ENCODE measurements around the gene PPP1R3D. TPM values are rescaled to one million over a fixed set of nuclear protein-coding genes. Genes with fewer than 3 reads are reported as not detected.

PPP1R3D gene
- total and polyA plus RNA-seq, 2 of the 8 experiments (the other 6 are each of a cell fraction or from before 2014, with no cell fraction given) = 1.4 to 3.9 TPM

- Histone ChIP-seq H2BK12ac (ENCODE audit: low read depth, low read length) (no peak overlapping the region), H2BK5ac (ENCODE audit: low read depth, low read length) (no peak overlapping the region), H3K79me2 (ENCODE audit: control insufficient read depth in 1 of 2, insufficient read depth in 2 of 2, low read length in 2 of 2) (no peaks in the 10 kb centered on the region), H4K91ac (replicated peaks; ENCODE audit: insufficient read length, low read length) (no peak overlapping the region), H3K14ac (ENCODE audit: insufficient read length) (no peak overlapping the region), H3K23me2 (ENCODE audit: low read depth, low read length) (no peaks in the 10 kb centered on the region), H3K4ac (replicated peaks; ENCODE audit: insufficient read length, low read depth, low read length) (no peak overlapping the region), H2BK120ac (replicated peaks; ENCODE audit: low read depth, low read length) (no peak overlapping the region), H3K27ac (ENCODE audit: low read depth, low read length) (no peak overlapping the region), H3K4me1 (replicated peaks in 1 of 4; ENCODE audit: control insufficient read depth in 3 of 4, insufficient read depth in 4 of 4, low read length in 3 of 4) (no peaks in the 10 kb centered on the region), H2BK15ac (ENCODE audit: low read length) (no peak overlapping the region), H4K8ac (ENCODE audit: extremely low read depth, insufficient read depth, low read length) (no peak overlapping the region), H2AK5ac (ENCODE audit: low read depth, low read length) (no peak overlapping the region), H3K36me3 (ENCODE audit: control insufficient read depth in 2 of 4, insufficient read depth in 4 of 4, low read length in 3 of 4) (no peaks in the 10 kb centered on the region), H3K9ac (replicated peaks in 1 of 4; ENCODE audit: extremely low read depth in 1 of 4, low read depth in 3 of 4, low read length in 3 of 4) (no peak overlapping the region), H3K4me2 (ENCODE audit: insufficient read depth in 1 of 2, low read depth in 2 of 2, low read length in 2 of 2) (no peak overlapping the region), H3K9me3 (ENCODE audit: insufficient read depth in 2 of 2, low read depth in 1 of 2, low read length in 1 of 2) (no peaks in the 10 kb centered on the region), H2BK20ac (ENCODE audit: low read length) (no peak overlapping the region), H3K18ac (ENCODE audit: extremely low read depth, low read length) (no peak overlapping the region), H3K79me1 (ENCODE audit: low read depth, low read length) (no peaks in the 10 kb centered on the region), H3K27me3 (replicated peaks in 1 of 4; ENCODE audit: control insufficient read depth in 3 of 4, extremely low read depth in 1 of 4, insufficient read depth in 3 of 4, low read length in 3 of 4) (no peaks in the 10 kb centered on the region), H3K56ac (replicated peaks; ENCODE audit: insufficient read length, low read depth, low read length) (no peak overlapping the region), H4K5ac (ENCODE audit: insufficient read length, low read depth, low read length) (no peak overlapping the region), H4K20me1 (replicated peaks in 1 of 2; ENCODE audit: control insufficient read depth in 1 of 2, insufficient read depth in 2 of 2, low read length in 2 of 2) (no peaks in the 10 kb centered on the region), H3K4me3 (ENCODE audit: extremely low read depth in 1 of 4, insufficient read depth in 2 of 4, low read depth in 3 of 4, low read length in 4 of 4) (no peak overlapping the region), H2AFZ (ENCODE audit: low read length) (no peak overlapping the region), H3K23ac (ENCODE audit: insufficient read length) (no peak overlapping the region)
- WGBS, 2 experiments (ENCODE audit: extremely low coverage in 1 of 2, insufficient coverage in 1 of 2, insufficient read length in 1 of 2, insufficient replicate concordance in 2 of 2, low coverage in 1 of 2, low lambda C conversion rate in 2 of 2, missing lambda C conversion rate in 1 of 2) = 95% methylated on average over 1 of the region's 1 CpG; no CpG with 5 or more reads in 1 of the 2 experiments
- CTCF ChIA-PET (ENCODE audit: partially characterized antibody) = interaction anchor here (0.6 to 1.4 kb wide), 2 partner anchors 13 to 64 kb away, joined by 3 to 5 read pairs; partner anchors contain the start of gene CDH26
- TF ChIP-seq CHD1 (IDR thresholded peaks at IDR 0.05; ENCODE audit: low read depth, low read length) = no peak
- TF ChIP-seq CREB1 (IDR thresholded peaks at IDR 0.05) = no peak
- TF ChIP-seq KDM1A (IDR thresholded peaks at IDR 0.05; ENCODE audit: borderline replicate concordance, low read length) = no peak
- no peak for TF ChIP-seq KDM5A (IDR thresholded peaks at IDR 0.05; ENCODE audit: low read length)
- no peak for TF ChIP-seq MAX (IDR thresholded peaks at IDR 0.05)
- no peak for TF ChIP-seq MAFK (IDR thresholded peaks at IDR 0.05; ENCODE audit: low read depth, low read length)
- TF ChIP-seq RBBP5 (IDR thresholded peaks at IDR 0.05; ENCODE audit: borderline replicate concordance, low read depth, low read length) = no peak
- no peak for TF ChIP-seq GABPA (IDR thresholded peaks at IDR 0.05; ENCODE audit: borderline replicate concordance, insufficient read depth, low read length)
- TF ChIP-seq BCL11A (IDR thresholded peaks at IDR 0.05; ENCODE audit: low read depth in 2 of 2, low read length in 2 of 2) = no peak
- no peak for TF ChIP-seq RNF2 (IDR thresholded peaks at IDR 0.05; ENCODE audit: borderline replicate concordance, low read depth, low read length, missing control alignments, poor library complexity, severe bottlenecking)
- TF ChIP-seq TAF7 (optimal IDR thresholded peaks at IDR 0.05; ENCODE audit: borderline replicate concordance, low read depth, low read length) = no peak
- TF ChIP-seq SP2 (IDR thresholded peaks at IDR 0.05; ENCODE audit: low read length) = no peak
- TF ChIP-seq GTF2F1 (IDR thresholded peaks at IDR 0.05; ENCODE audit: borderline replicate concordance, low read depth, low read length) = no peak
- DNase-seq (ENCODE audit: low read depth in 1 of 2, low spot score in 2 of 2) = no peak
- no peak for FAIRE-seq
- POLR2A ChIA-PET (ENCODE audit: partially characterized antibody) = no interaction called here
Observed at GRCh38 chr20:59971428-59971827, 31.3 kb upstream of the PPP1R3D start.

Measured in H1 (cell line).